ENCODE results near the gene CREB3L1.
"Not testable (repeated sequence)": the region's sequence is repeated elsewhere in the genome, so short reads cannot be mapped to it uniquely, and the experiment has no call there.

Gene CREB3L1

GRCh38 chr11:46295312-46296058 is 18.0 kb downstream of the CREB3L1 start:
- peak; percentile 38 to 53 for DNase-seq (ENCODE audit: extremely low read depth in 1 of 2, low read depth in 1 of 2)

GRCh38 chr11:46296059-46296527 is 18.6 kb downstream of the CREB3L1 start:
- DNase-seq (ENCODE audit: extremely low read depth in 1 of 2, low read depth in 1 of 2) = no peak

- no peak for DNase-seq (ENCODE audit: extremely low read depth in 1 of 2, low read depth in 1 of 2)
Observed at GRCh38 chr11:46296528-46297448, 19.3 kb downstream of the CREB3L1 start.

GRCh38 chr11:46298699-46299433 is 21.4 kb downstream of the CREB3L1 start:
- no peak for DNase-seq (ENCODE audit: extremely low read depth in 1 of 2, low read depth in 1 of 2)

GRCh38 chr11:46299451-46299961 is 22.0 kb downstream of the CREB3L1 start:
- DNase-seq (ENCODE audit: extremely low read depth in 1 of 2, low read depth in 1 of 2) = no peak

- DNase-seq (ENCODE audit: extremely low read depth in 1 of 2, low read depth in 1 of 2) = peak in 1 of 2 donors; percentile 42
Observed at GRCh38 chr11:46300270-46300669, 22.8 kb downstream of the CREB3L1 start.

- DNase-seq (ENCODE audit: extremely low read depth in 1 of 2, low read depth in 1 of 2) = no peak
Observed at GRCh38 chr11:46302866-46303265, 25.4 kb downstream of the CREB3L1 start.

- not testable (repeated sequence) for DNase-seq (ENCODE audit: extremely low read depth in 1 of 2, low read depth in 1 of 2)
Observed at GRCh38 chr11:46304036-46304435, 26.6 kb downstream of the CREB3L1 start.

- no peak for DNase-seq (ENCODE audit: extremely low read depth in 1 of 2, low read depth in 1 of 2)
Observed at GRCh38 chr11:46304605-46305179, 27.2 kb downstream of the CREB3L1 start.

GRCh38 chr11:46305295-46305694 is 27.8 kb downstream of the CREB3L1 start:
- no peak for DNase-seq (ENCODE audit: extremely low read depth in 1 of 2, low read depth in 1 of 2)

GRCh38 chr11:46306296-46306853 is 28.9 kb downstream of the CREB3L1 start:
- no peak for DNase-seq (ENCODE audit: extremely low read depth in 1 of 2, low read depth in 1 of 2)

GRCh38 chr11:46307369-46307768 is 29.9 kb downstream of the CREB3L1 start:
- DNase-seq (ENCODE audit: extremely low read depth in 1 of 2, low read depth in 1 of 2) = no peak

- no peak for DNase-seq (ENCODE audit: extremely low read depth in 1 of 2, low read depth in 1 of 2)
Observed at GRCh38 chr11:46307785-46308341, 30.4 kb downstream of the CREB3L1 start.

GRCh38 chr11:46308631-46309419 is 31.4 kb downstream of the CREB3L1 start:
- DNase-seq (ENCODE audit: extremely low read depth in 1 of 2, low read depth in 1 of 2) = peak in 1 of 2 donors; percentile 44

GRCh38 chr11:46309814-46310259 is 32.4 kb downstream of the CREB3L1 start:
- no peak for DNase-seq (ENCODE audit: extremely low read depth in 1 of 2, low read depth in 1 of 2)

GRCh38 chr11:46315033-46315738 is 37.7 kb downstream of the CREB3L1 start:
- DNase-seq (ENCODE audit: extremely low read depth in 1 of 2, low read depth in 1 of 2) = peak; percentile 37 to 74

- DNase-seq (ENCODE audit: extremely low read depth in 1 of 2, low read depth in 1 of 2) = no peak
Observed at GRCh38 chr11:46315783-46316563, 38.5 kb downstream of the CREB3L1 start.

GRCh38 chr11:46319074-46319453 is 41.6 kb downstream of the CREB3L1 start:
- no peak for DNase-seq (ENCODE audit: extremely low read depth in 1 of 2, low read depth in 1 of 2)

All from stimulated activated CD8-positive, alpha-beta memory T cell treated with anti-CD3 and anti-CD28 coated beads, Interleukin-7, amount 100 ng/mL, for 48 hours (primary cell).